ENCODE results near the gene ESPNL.

The ESPNL gene

GRCh38 chr2:238139196-238140039 is 39.3 kb downstream of the ESPNL start:
- no peak overlapping the region for H3K4me3 ChIP-seq (ENCODE audit: low read depth, low read length)
- no peak for DNase-seq (ENCODE audit: low read depth)
- no peak for TF ChIP-seq MYC (IDR thresholded peaks at IDR 0.05; ENCODE audit: low read depth, low read length)
- TF ChIP-seq CTCF (IDR thresholded peaks at IDR 0.05; ENCODE audit: low read depth, low read length), result peak; percentile 5

DNA sequence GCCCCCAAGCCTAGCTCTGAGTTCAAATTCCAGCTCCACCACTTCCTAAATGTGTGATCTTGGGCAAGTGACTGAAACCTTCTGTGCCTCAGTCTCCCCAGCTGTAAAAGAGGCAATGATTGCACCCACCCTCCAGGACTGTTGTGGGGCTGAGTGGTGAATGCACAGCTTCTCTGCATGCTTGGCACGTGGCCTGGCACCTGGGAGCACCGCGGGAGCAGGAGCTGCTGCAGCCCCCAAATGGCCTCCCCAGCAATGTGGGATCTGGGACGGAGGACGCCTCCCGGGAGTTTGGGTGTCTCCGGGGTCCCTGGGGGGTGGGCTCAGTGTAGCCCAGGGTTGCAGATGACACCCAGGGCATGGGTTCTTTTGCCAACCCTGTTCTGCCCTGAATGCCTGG is 39.9 kb downstream of the ESPNL start:
- TF ChIP-seq MYC (IDR thresholded peaks at IDR 0.05; ENCODE audit: low read depth, low read length) (no peak), POLR2A (IDR thresholded peaks at IDR 0.05; ENCODE audit: extremely low read depth, insufficient read length) (no peak), CTCF (IDR thresholded peaks at IDR 0.05; ENCODE audit: low read depth, low read length) (no peak)
- TF ChIP-seq, protein P1, sequence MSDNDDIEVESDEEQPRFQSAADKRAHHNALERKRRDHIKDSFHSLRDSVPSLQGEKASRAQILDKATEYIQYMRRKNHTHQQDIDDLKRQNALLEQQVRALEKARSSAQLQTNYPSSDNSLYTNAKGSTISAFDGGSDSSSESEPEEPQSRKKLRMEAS (IDR thresholded peaks at IDR 0.05; ENCODE audit: low read depth, low read length), result no peak
- no peak for DNase-seq (ENCODE audit: low read depth)
- no peak overlapping the region for H3K4me3 ChIP-seq (ENCODE audit: low read depth, low read length)

- DNase-seq (ENCODE audit: low read depth), result no peak
- TF ChIP-seq MYC (IDR thresholded peaks at IDR 0.05; ENCODE audit: low read depth, low read length), result no peak
- H3K4me3 ChIP-seq (ENCODE audit: low read depth, low read length), result no peak overlapping the region
These were observed 40.8 kb downstream of the ESPNL start for GRCh38 chr2:238140721-238141540.

DNA sequence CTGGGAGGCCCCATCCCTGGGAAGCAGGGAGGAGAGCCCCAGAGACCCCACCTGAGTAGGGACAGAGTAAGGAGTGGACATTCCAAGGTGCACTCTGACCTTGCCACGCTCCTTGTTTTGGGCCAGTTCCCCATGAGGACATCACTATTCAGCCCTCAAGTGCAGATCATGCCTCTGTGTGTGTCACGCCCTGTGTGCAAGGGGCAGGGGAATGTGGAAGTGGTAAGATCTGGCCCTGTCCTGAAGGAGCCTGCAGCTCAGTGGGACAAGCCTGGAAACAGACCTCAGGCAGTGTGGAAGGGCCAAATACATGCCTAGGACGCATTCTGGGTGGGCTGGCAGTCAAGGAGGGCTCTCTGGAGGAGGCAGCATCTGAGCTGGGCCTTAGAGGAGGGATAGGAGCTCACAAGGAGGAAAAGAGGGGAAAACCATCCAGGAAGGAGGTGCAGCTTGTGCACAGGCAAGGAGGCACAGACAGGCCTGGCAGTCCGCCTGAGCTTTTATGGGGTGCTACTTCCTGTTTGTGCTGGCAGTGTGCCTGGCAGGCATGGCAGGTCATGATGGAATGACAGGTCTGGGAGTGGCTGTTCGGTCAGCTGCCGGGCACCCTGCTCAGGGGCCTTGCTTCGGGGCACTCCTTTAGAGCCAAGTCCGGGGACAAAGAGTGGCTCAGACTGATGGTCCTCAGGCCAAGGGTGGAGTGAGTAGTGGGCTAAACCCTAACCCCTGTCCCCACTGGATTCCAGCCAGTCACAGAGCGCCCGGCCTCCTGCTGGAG is 41.6 kb downstream of the ESPNL start:
- peak; percentile 75 for DNase-seq (ENCODE audit: low read depth)
- H3K4me3 ChIP-seq (ENCODE audit: low read depth, low read length), result no peak overlapping the region
- no peak for TF ChIP-seq POLR2A (IDR thresholded peaks at IDR 0.05; ENCODE audit: extremely low read depth, insufficient read length)
- TF ChIP-seq, protein P1 (IDR thresholded peaks at IDR 0.05; ENCODE audit: low read depth, low read length), result no peak
- no peak for TF ChIP-seq CTCF (IDR thresholded peaks at IDR 0.05; ENCODE audit: low read depth, low read length)
- TF ChIP-seq MYC (IDR thresholded peaks at IDR 0.05; ENCODE audit: low read depth, low read length), result 0 out of 2 replicates have a peak, but pooled peaks have one; percentile 20

GRCh38 chr2:238142382-238143205 is 42.5 kb downstream of the ESPNL start:
- TF ChIP-seq POLR2A (IDR thresholded peaks at IDR 0.05; ENCODE audit: extremely low read depth, insufficient read length) (no peak), MYC (IDR thresholded peaks at IDR 0.05; ENCODE audit: low read depth, low read length) (no peak), CTCF (IDR thresholded peaks at IDR 0.05; ENCODE audit: low read depth, low read length) (no peak)
- TF ChIP-seq, protein P1 (IDR thresholded peaks at IDR 0.05; ENCODE audit: low read depth, low read length), result no peak
- DNase-seq (ENCODE audit: low read depth), result no peak
- H3K4me3 ChIP-seq (ENCODE audit: low read depth, low read length), result no peak overlapping the region
